ENCODE results near the gene SORCS1.

The SORCS1 gene

GRCh38 chr10:106815427-106816043, 349.0 kb downstream of the SORCS1 start:
- DNase-seq (ENCODE audit: low read depth) = no peak

GRCh38 chr10:106804992-106805582, 359.4 kb downstream of the SORCS1 start:
- DNase-seq (ENCODE audit: low read depth) = no peak

GRCh38 chr10:106802949-106803348, 361.6 kb downstream of the SORCS1 start:
- no peak for DNase-seq (ENCODE audit: low read depth)

GRCh38 chr10:106799776-106800175, 364.7 kb downstream of the SORCS1 start:
- DNase-seq (ENCODE audit: low read depth) = no peak

GRCh38 chr10:106795619-106796018, 368.9 kb downstream of the SORCS1 start:
- no peak for DNase-seq (ENCODE audit: low read depth)

GRCh38 chr10:106793617-106794016, 370.9 kb downstream of the SORCS1 start:
- no peak for DNase-seq (ENCODE audit: low read depth)

GRCh38 chr10:106789623-106790022, 374.9 kb downstream of the SORCS1 start:
- no peak for DNase-seq (ENCODE audit: low read depth)

- DNase-seq (ENCODE audit: low read depth) = no peak
Measured at GRCh38 chr10:106788982-106789381, 375.5 kb downstream of the SORCS1 start.

GRCh38 chr10:106785528-106785927, 379.0 kb downstream of the SORCS1 start:
- no peak for DNase-seq (ENCODE audit: low read depth)

- no peak for DNase-seq (ENCODE audit: low read depth)
Measured at GRCh38 chr10:106780632-106781031, 383.9 kb downstream of the SORCS1 start.

- DNase-seq (ENCODE audit: low read depth) = no peak
Measured at GRCh38 chr10:106777841-106778240, 386.7 kb downstream of the SORCS1 start.

GRCh38 chr10:106775127-106775526, 389.4 kb downstream of the SORCS1 start:
- no peak for DNase-seq (ENCODE audit: low read depth)

- no peak for DNase-seq (ENCODE audit: low read depth)
Measured at GRCh38 chr10:106772957-106773356, 391.5 kb downstream of the SORCS1 start.

GRCh38 chr10:106771154-106771553, 393.4 kb downstream of the SORCS1 start:
- no peak for DNase-seq (ENCODE audit: low read depth)

GRCh38 chr10:106768204-106768603, 396.3 kb downstream of the SORCS1 start:
- no peak for DNase-seq (ENCODE audit: low read depth)

- no peak for DNase-seq (ENCODE audit: low read depth)
Measured at GRCh38 chr10:106765928-106766327, 398.6 kb downstream of the SORCS1 start.

- DNase-seq (ENCODE audit: low read depth) = no peak
Measured at GRCh38 chr10:106765241-106765754, 399.2 kb downstream of the SORCS1 start.

GRCh38 chr10:106764360-106764759, 400.1 kb downstream of the SORCS1 start:
- DNase-seq (ENCODE audit: low read depth) = no peak

GRCh38 chr10:106761906-106762305, 402.6 kb downstream of the SORCS1 start:
- no peak for DNase-seq (ENCODE audit: low read depth)

GRCh38 chr10:106757521-106757920, 407.0 kb downstream of the SORCS1 start:
- DNase-seq (ENCODE audit: low read depth) = no peak

- DNase-seq (ENCODE audit: low read depth) = no peak
Measured at GRCh38 chr10:106751091-106751490, 413.4 kb downstream of the SORCS1 start.

GRCh38 chr10:106746868-106747267, 417.6 kb downstream of the SORCS1 start:
- DNase-seq (ENCODE audit: low read depth) = no peak

GRCh38 chr10:106741006-106741530, 423.4 kb downstream of the SORCS1 start:
- DNase-seq (ENCODE audit: low read depth) = no peak

GRCh38 chr10:106740071-106740470, 424.4 kb downstream of the SORCS1 start:
- no peak for DNase-seq (ENCODE audit: low read depth)
